ENCODE data around the gene RFX5. TPM values are rescaled to one million over a fixed set of nuclear protein-coding genes. Genes with fewer than 3 reads are reported as not detected.
"Not testable (repeated sequence)": the region's sequence is repeated elsewhere in the genome, so short reads cannot be mapped to it uniquely, and the experiment has no call there.

RFX5 gene
- polyA plus RNA-seq (ENCODE audit: insufficient read length) = 24.0 TPM

GRCh38 chr1:151346769-151347522, at the start of gene RFX5:
RFX5 (minus strand) TSS chr1:151347252; CDS start chr1:151346320, 932 bp downstream.
- peak; percentile 94 for DNase-seq

- not testable (repeated sequence) for DNase-seq
Measured at GRCh38 chr1:151396265-151396664, 49.2 kb upstream of the RFX5 start.

- DNase-seq = no peak
Measured at GRCh38 chr1:151393583-151393982, 46.5 kb upstream of the RFX5 start.

GRCh38 chr1:151391079-151391563, 44.1 kb upstream of the RFX5 start:
- no peak for DNase-seq

- not testable (repeated sequence) for DNase-seq
Measured at GRCh38 chr1:151390221-151391078, 43.4 kb upstream of the RFX5 start.

GRCh38 chr1:151386002-151386401, 39.0 kb upstream of the RFX5 start:
- no peak for DNase-seq

GRCh38 chr1:151384584-151384983, 37.5 kb upstream of the RFX5 start:
- DNase-seq = no peak

GRCh38 chr1:151377150-151377884, 30.3 kb upstream of the RFX5 start:
- DNase-seq = no peak

GRCh38 chr1:151373196-151373595, 26.1 kb upstream of the RFX5 start:
- DNase-seq = no peak

- DNase-seq = peak; percentile 68
Measured at GRCh38 chr1:151372058-151372934, 25.2 kb upstream of the RFX5 start, which contains the start of gene SELENBP1. SELENBP1 (minus strand) TSS chr1:151372705; CDS start chr1:151372641, 64 bp downstream.

GRCh38 chr1:151371370-151372057, 24.5 kb upstream of the RFX5 start:
- peak; percentile 64 for DNase-seq

GRCh38 chr1:151370211-151370911, 23.3 kb upstream of the RFX5 start:
- DNase-seq = peak; percentile 19

GRCh38 chr1:151369621-151370048, 22.6 kb upstream of the RFX5 start:
- DNase-seq = no peak

- no peak for DNase-seq
Measured at GRCh38 chr1:151369302-151369610, 22.2 kb upstream of the RFX5 start.

GRCh38 chr1:151368393-151369301, 21.6 kb upstream of the RFX5 start:
- DNase-seq = no peak

- DNase-seq = no peak
Measured at GRCh38 chr1:151367658-151368392, 20.8 kb upstream of the RFX5 start.

- DNase-seq = no peak
Measured at GRCh38 chr1:151364996-151365395, 17.9 kb upstream of the RFX5 start.
